COLO668 (cell line): ENCODE measurements around the gene IL1R1.
"Not testable (repeated sequence)": the region's sequence is repeated elsewhere in the genome, so short reads cannot be mapped to it uniquely, and the experiment has no call there.

Source experiments
- DNase-seq: peaks from one replicate; lab custom pipeline; 2025; ENCODE audit not compliant: unreplicated experiment; lab: John Stamatoyannopoulos, UW

IL1R1 gene

DNA sequence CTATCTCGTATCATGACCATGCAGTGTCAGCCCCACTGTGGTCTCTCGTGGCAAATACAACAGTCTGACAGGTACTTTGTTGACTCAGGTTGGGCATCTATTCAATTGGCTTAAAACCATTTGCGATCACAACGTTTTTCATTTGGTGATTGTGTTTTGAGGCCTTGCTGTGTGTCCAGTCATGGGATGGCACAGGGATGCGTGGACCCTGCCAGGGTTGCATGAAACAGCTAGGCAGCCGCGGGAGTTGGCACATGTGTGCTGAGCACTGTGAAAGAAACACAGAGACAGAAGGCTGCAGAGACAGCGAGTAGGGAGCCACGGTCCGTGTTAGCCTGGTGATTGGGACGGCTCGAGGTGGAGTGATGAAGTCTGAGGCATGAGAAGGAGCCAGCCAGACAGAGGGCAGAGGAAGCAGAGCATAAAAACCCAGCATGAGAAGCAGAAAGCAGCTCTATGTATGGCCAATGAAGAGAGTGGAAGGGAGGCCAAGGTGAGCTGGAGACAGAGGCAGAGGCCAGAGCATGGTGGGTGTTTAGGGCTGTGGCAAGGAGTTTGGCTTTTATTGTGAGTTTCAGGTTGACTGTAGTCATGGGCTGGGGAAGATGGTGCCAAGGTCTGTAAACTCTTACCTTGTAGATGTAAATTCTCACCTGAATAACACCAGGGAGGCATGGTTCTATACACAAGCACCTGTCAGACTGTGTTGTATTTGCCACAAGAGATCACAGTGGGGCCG, 31.8 kb upstream of the IL1R1 start:
- no peak for DNase-seq

DNA sequence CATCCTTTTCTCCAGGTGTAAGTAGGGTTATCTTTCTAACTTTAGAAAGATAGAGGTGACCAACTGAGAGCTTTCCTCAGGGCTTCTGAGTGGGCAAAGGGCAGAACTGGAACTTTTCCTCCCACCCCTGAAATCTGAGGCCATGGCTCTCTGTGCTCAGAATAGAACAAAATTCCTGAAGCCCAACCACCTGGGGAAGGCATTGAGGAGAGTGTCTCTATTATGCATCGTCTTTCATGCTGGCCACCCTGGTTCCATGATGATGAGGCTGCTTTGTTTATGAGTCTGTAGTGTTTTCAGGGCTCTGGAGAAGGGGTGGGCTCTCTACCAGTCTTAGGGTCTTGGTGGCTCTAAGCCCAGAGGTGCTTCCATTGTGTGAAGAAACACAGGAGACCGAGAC, 30.7 kb upstream of the IL1R1 start:
- DNase-seq = no peak

DNA sequence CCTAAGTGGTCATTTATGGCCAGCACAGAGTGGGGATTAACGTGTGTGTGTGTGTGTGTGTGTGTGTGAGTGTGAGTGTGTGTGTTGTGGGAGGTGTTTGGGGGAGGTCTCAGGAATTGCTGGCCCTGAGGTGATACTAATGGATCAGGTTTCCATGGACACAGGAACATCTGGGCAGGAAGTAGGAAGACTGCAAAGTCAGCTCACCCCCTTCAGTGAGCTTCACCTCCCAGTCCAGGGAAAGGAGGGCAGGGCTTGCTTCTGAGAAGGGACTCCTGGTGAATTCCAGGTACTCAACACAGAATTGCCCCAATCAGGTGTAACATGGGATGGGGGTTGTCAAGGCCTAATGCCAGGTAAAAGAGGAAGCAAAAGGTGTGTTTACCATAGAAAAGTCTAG, 30.3 kb upstream of the IL1R1 start:
- no peak for DNase-seq

DNA sequence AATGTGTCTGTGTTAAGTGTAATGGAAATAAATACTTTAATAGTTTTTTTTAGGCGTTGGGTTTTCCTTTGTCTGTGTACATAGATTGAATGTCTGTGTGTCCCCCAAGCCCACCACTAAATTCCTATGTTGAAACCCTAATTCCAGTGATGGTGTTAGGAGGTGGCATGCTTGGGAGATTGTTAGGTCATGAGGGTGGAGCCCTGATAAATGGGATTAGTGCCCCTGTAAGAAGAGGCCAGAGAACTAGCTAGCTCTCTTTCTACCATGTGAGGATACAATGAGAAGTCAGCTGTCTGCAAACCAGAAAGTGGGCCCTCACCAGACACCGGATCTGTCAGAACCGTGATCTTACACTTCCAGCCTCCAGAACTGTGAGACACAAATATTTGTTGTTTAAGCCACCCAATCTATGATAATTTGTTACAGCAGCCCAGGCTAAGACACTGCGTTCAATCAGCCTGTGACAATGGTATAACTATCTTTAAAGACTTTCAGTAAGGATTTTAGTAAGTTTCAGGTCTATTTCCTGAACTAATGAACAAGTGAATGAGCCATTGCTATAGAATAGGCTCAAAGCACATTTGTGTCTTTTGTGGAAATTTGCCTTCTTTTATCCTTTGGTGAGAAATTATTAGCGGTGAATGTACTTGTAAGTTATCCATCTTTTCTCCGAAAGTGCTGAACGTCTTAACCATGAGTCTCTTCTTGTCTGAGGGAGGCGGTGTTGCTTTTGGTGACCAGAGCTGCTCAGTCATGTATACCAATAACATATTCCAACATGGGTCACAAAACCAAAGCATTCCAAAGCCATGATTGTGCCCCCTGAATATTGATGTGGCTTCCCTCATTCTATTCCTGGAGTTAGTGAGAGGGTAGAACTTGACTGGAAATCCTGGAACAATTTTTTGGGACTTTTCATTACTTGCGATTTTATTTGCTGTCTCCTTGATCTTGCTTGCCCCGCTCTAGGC, 29.6 kb upstream of the IL1R1 start:
- no peak for DNase-seq

DNA sequence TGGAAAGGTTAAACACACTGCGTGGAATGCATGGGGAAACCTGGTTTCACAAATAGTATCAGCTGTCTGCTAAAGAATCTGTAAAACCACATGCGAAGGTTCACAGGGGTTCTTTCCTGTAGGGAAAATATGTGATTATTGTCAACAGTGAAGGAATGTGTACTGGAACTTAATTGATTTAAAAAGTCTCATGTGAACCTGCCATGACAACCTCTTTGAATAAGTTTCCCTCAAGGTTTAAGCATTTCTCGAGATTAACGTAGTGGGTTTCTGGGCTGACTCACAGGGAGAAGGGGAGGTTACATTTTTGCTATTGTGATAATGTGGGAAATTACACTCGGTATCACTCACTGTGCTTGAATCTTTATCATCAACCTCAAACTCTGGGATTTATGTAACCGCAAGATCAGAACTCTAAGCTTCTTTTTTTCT, 28.2 kb upstream of the IL1R1 start:
- DNase-seq = no peak

DNA sequence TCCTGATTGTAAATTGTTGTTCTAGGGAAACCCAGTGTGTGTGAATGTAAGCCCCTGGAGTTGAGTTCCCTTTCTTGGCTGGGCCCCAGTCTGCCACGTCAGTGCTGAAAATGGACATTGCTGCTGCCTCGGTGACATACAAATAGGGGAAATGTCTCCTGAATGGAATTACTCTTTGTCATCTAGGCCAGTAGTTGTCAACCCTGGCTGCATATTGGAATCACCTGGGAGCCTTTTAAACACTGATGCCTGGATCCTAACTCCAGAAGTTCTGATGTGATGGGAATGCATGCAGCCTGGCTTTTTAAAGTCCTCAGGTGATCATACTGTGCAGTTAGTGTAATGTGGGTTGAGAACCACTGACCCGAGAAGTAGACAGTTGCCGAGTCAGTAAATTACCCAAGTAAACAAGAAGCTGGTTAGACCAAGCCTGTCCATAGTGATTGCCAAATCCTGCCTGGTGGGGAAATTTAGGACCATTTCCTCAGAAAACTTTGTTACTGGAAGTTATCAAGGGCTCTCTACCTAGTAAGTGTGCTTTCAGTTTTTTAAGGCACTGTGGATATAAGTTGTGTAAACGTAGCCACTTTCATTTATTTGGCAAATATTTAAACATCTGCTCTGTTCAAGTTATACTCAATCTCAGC, 27.6 kb upstream of the IL1R1 start:
- no peak for DNase-seq

DNA sequence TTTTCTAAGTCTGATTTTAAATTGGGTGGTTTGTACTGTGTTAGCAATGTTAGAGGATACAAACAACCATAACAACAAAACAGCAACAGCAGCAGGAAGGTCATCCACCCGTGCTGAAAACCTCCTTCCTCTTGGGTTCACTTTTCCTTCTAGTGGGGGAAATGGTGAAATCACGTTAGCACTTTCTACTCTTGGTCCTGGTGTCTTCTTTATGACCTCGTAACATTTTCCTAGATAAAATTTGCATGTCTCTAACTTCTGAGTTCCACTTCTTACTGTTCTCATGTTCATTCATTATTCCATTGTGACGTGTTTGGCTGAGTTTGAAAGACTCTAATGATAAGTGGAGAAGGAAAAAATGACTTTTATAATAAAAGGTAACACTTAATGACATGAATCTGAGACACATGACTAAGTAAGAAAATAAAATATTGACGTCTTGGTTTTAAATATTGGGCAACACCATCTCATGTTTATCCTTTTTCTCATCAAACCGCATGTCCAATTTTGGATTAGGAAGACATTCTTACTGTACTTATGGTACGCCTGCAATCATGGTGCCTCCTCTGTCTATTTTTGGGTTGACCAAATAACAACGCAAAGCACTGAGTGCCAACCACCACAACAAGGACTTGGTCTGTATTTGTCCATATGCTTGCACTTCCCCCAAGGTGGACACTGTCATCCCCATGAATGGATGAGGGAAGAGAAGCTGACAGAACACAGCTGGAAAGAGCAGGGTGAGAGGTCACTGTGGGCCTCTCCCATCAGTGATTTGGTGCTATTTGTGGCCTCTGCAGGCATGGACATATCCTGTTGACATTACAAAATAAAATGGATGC, 25.7 kb upstream of the IL1R1 start:
- DNase-seq = no peak

DNA sequence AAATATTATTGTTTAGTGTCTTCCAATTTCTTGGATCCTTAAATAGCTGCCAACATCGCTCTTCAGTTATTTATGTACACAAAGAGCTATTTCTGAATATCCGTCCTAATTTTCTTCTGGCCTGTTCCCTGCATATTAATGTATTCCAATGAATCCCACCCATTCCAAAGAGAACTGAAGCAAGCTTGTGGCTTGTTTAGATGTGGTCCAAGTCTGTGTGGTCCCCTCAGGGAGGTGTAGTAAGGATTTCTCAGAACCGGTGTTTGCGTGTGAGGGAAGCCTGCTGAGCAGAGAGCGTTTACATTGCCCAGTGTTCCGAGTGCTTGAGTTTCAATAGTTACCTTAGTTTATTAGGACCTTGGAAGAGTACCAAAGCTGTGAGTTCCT, 25.1 kb upstream of the IL1R1 start:
- no peak for DNase-seq

DNA sequence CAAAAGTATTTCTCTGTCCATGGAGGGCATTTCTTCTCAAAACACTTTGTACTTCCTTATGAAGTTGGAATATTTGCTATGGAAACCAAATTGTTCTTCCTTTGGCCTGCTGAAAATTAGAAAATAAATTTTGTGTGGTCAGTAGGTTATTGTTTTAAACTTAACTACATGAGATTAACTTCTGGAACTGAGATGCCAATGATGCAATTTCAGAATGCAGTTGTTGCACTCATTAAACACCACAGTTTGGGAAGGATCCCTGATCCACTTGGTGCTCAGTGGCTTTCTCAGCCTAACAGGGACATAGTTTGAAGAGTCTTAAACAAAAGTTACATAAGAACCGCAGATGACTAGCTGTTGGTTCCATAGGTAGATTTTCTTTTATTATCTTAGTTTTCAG, 23.3 kb upstream of the IL1R1 start:
- no peak for DNase-seq

DNA sequence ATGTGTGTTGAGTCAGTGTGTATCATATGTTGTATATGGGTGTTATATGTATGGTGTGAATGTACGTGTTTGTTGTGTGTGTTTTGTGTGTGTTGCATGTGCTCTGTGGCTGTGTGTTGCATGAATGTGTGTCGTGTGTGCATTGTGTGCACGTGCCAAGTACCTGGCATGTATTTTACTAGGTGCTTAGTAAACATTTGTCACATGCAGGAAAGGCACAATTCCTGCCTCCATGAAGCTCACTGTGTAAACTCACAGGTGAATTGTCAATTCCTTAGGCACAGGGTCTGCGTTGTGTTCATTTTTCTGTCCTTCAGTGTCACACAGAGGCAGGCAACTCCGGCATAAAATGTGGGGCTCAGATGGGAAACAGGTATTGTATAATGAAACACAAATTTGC, 22.3 kb upstream of the IL1R1 start:
- no peak for DNase-seq

DNA sequence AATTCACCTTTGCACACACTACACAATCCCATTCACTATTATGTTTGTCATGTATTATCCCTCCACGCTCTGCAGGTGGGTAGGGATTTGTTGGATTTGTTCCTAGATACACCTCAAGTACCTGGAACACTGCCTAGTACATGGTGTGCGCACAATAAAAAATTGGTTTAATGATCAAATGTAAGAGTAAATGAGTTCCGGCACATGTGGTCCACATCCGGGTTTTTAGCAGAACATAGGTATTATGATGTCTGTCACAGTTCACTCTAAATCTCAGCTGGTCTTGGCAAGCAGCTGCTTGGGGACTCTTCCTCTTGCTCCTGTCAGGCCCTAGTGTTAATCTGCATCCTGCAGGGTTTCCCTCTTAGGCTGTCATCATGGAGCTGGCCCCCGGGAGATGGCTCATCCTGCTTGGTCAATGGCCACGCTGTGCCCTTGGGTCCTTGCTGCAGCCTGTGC, 21.8 kb upstream of the IL1R1 start:
- DNase-seq = no peak

DNA sequence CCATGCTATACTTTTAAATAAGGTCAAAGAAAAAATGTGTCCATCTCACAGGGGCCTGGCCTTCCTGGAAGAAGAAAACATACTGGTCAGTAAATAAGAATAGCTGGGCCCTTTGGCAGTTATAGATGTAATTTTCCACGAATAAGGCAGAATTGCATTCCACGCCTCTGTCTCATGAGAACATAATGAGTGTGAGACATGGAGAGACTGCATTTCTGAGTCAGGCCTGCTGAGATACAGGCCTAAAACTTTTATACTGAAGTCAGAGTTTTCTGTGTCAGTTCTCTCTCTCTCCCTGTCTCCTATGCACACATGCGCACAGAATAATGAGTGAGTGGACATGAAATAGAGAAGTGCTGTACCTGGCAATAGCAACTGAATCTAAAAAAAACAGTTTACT, 20.4 kb upstream of the IL1R1 start:
- no peak for DNase-seq

DNA sequence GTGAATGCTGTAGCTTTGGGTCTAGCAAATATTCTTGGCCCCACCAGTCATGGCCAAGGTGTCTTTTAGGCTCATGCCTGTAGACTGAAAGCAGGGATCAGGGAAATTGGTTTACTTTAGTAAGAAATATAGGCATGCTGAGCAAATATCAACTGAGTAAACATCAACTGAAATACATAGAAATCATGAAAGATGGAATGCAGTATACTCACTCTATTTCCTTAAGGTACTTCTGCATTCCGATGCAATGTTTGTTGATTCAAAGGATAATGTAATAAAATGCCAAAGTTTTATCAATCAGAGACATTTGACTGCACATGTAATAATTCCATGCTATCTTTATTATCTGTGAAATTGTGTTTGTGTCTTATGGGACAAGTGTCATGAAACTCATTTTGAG, 19.6 kb upstream of the IL1R1 start:
- no peak for DNase-seq

DNA sequence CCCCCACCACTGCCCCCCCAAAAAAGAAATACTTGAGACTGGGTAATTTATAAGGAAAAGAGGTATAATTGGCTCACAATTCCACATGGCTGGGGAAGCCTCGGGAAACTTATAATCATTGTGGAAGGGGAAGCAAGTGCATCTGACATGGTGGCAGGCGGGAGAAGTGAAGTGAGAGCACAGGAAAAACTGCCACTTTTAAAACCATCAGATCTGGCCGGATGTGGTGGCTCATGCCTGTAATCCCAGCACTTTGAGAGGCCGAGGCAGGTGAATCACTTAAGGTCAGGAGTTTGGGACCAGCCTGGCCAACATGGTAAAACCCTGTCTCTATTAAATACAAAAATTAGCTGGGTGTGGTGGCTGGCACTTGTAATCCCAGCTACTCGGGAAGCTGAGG, 18.1 kb upstream of the IL1R1 start:
- not testable (repeated sequence) for DNase-seq

DNA sequence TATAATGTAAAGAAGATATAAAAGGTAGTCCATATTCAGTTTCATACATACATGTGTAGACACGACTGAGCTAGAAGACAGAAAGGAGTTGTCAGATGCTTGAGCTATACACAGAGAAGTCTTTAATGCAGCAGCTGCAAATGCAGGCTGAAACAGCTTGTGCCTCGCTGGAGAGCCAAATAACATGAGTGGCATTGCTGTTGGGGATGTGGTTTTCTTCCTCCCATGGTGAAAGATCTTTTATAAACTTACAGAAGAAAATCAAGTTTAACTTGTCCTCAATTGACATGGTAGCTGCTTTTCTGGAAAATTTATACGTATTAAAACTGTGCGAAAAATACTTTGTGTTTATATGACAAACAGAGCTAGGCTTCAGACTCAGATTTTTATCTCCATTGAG, 16.4 kb upstream of the IL1R1 start:
- no peak for DNase-seq

DNA sequence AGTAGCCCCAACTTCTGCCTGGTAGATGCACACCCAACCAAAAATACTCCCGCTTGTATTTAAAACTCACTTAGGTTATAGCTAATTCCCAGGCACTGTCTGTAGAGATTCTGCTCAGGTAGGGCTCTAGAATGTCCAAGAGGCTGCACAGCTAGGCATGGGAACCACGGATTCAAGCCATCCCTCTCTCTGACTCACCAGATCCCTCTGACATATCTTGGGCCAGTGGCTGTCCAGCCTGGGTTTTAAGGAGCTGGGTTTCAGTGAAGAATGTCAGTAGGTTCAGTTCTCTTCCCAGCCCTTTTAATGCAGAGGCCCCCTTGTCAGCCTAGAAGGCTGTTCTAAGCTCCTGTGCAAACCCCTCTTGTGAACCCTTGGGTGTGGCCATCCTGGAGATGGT, 15.9 kb upstream of the IL1R1 start:
- no peak for DNase-seq

DNA sequence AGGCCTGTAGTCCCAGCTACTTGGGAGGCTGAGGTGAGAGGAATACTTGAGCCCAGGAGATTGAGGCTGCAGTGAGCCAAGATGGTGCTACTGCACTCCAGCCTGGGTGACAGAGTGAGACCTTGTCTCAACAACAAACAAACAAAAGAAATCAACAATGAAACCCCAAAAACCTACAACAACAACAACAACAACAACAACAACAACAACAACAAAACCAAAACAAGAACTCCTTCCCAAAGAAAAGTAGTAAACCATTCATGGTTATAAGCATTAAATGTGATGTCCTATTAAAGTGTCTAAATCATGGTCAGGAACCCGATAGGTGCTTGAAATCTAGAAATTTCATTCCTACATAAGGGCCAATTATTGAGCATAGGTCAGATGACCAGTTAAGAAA, 13.5 kb upstream of the IL1R1 start:
- DNase-seq = no peak

DNA sequence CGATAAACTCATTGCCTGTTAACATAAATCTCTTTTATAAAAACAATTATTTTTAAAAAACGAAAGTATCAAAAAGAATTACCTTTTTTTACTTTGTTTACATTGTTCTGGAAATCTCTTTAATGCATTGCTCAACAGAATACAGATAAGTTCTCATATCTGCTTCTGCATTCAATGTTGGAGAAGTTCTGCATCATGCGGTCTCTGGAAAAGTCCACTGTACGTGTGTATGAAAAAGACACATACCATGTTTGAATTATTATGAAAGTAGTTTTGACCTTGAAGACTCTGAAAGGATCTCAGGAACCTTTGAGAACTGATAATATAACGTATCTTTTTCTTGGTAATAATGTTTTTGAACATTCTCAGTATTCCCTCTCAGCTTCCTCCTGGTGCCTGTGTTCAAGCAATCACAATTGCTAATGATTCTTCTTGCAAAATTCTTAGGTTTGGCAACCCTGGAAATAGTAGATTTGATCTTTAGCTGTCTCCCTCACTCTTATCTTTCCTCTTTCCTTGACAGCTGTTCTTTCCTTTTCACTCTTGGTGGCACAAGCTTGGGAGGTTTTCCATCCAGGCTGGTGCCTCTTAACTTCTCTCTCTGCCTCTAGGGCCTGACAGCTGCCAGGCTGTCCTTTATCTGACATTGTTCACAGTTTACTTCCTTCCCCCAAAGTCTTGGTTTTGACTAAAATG, 12.4 kb upstream of the IL1R1 start:
- no peak for DNase-seq

DNA sequence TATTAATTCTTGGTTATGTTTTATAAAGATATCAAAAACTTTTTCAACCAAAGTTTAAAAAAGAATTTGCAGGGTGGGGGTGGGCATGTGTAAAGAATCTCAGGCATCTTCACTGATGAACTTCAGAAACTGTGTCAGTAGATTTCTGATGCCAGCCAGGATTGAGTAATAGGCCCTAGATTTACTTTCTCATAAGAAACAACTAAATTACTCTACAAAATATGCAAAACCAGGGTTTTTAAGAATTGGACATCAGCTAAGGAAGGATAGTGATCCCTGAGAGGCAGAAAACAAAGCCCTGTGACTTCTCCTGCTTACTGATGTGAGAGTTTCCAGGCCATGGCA, 11.9 kb upstream of the IL1R1 start:
- no peak for DNase-seq

DNA sequence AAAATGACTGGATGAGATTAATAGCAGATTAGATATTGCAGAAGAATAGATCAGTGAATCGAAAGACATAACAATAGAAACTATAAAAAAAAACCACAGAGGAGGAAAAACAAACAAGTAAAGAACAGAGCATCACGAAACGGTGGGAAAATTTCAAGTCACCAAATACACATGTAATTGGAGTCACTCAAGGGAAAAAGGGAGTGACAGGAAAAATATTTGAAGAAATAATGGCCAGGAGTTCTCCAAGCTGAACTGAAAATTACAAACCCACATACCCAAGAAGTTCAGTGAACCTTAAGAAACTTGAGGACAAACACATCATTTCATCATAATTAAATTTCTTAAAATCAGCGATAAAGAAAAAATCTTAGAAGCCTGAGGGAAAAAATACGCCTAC, 11.0 kb upstream of the IL1R1 start:
- no peak for DNase-seq
